Sigmoid colon (tissue), 4 donors: ENCODE results near the gene SLC28A1.
A peak's percentile ranks its signal among the peaks of the same experiment; 100 is the strongest.

Experiments used
- POLR2A ChIP-seq, 2 donors: fragments of 450-650 bp; IDR thresholded peaks; one replicate each; pipeline ENCODE4 v1.6.1; 2016; ENCODE audit warnings: antibody characterized with exemption in 2 of 2, mild to moderate bottlenecking in 2 of 2, moderate library complexity in 2 of 2
- POLR2AphosphoS5 ChIP-seq, 4 donors: sonication (generic); formaldehyde crosslinking; IDR thresholded peaks; one replicate each; pipeline ENCODE4 v1.6.1; 2017; ENCODE audit warnings: antibody characterized with exemption in 4 of 4
- TF ChIP-seq, protein P1 (sequence below), 4 experiments: fragments of 450-650 bp in 3 of 4; fragments of 200-600 bp in 1 of 4; IDR thresholded peaks; one replicate each; pipeline ENCODE4 v1.5.1; 2016 to 2019; ENCODE audit warnings: antibody characterized with exemption in 4 of 4, mild to moderate bottlenecking in 3 of 4, moderate library complexity in 2 of 4

DNA sequence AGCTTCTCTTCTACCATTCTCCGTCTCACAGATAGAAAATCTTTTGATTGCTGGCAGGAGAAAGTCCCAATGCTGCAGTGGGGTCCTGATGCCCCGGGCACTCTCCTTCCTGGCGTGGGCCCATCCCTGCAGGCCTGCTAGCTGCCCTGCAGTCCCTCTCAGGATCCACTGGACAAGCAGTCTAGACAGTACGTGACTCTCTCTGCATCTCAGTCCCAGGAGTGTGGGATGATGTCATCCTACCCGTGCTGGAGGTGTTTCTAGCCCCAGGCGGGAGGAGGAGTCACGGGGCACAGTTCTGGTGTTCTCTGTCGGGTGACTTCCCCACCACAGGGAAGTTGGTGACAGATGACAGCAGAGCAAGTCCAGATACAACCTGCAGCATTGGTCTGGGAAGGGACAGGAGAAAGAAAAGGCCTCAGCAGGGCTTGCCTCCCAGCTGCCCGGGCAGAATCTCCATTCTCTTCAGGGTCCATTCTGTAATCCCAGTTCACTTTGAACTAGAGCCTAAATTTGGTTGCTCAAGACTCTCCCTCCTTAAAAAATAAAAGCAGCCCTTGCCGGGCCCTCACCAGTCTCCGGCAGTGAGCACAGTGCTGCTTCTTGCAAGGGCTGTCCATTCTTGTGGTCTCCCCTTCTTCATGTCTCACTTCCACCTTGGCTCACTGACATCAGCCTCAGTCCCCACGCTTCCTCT is 30.6 kb downstream of the SLC28A1 start:
- TF ChIP-seq POLR2AphosphoS5 (IDR thresholded peaks at IDR 0.05) (peak in 2 of 4 donors; percentile 16 to 89), POLR2A (IDR thresholded peaks at IDR 0.05) (no peak)
- TF ChIP-seq, protein P1, sequence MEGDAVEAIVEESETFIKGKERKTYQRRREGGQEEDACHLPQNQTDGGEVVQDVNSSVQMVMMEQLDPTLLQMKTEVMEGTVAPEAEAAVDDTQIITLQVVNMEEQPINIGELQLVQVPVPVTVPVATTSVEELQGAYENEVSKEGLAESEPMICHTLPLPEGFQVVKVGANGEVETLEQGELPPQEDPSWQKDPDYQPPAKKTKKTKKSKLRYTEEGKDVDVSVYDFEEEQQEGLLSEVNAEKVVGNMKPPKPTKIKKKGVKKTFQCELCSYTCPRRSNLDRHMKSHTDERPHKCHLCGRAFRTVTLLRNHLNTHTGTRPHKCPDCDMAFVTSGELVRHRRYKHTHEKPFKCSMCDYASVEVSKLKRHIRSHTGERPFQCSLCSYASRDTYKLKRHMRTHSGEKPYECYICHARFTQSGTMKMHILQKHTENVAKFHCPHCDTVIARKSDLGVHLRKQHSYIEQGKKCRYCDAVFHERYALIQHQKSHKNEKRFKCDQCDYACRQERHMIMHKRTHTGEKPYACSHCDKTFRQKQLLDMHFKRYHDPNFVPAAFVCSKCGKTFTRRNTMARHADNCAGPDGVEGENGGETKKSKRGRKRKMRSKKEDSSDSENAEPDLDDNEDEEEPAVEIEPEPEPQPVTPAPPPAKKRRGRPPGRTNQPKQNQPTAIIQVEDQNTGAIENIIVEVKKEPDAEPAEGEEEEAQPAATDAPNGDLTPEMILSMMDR (IDR thresholded peaks at IDR 0.05) = no peak
